Measurements from ENCODE around the gene SYNE4. TPM values are rescaled to one million over a fixed set of nuclear protein-coding genes. Genes with fewer than 3 reads are reported as not detected.

Gene SYNE4
- total RNA-seq, 1 experiment from 2014 or later: 1.1 TPM

DNA sequence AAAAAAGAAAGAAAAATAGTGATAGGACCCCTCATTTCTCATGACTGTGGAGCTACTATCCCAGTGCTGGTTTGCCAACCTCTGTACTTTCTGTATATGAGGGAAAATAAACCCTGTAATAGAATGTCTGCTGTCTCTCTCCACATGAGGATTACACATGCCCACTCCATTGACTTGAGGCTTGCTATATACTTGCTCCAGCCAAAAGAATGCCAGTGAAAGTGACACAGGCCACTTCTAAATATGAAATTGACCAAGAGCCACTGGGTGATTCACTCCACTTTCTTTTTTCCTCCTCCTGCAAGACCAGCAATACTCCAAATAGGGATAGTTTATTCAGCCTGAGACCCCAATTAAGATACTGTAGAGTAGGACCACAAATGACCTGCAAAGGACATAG is 39.2 kb upstream of the SYNE4 start:
- intact Hi-C loops (cut with micrococcal nuclease; ENCODE audit: unreplicated experiment): no loop called here
- in situ Hi-C loops (cut with HindIII; ENCODE audit: low pct_unique_long_range_greater_than_20kb, low sequenced_read_pairs): no loop called here
- no peak overlapping the region for H3K27ac ChIP-seq (ENCODE audit: low read length)

GRCh38 chr19:36046443-36047050 is 37.9 kb upstream of the SYNE4 start:
- H3K4me1 ChIP-seq (ENCODE audit: control insufficient read depth, insufficient read depth, low read length): no peaks in the 10 kb centered on the region
- no peaks in the 10 kb centered on the region for H3K27me3 ChIP-seq (ENCODE audit: control insufficient read depth, insufficient read depth, low read length)
- ChIA-PET CTCF (no interaction called here), POLR2A (no interaction called here)
- in situ Hi-C loops (cut with HindIII; ENCODE audit: low pct_unique_long_range_greater_than_20kb, low sequenced_read_pairs) (no loop called here), intact Hi-C loops (cut with micrococcal nuclease; ENCODE audit: unreplicated experiment) (no loop called here)
- H3K36me3 ChIP-seq (ENCODE audit: control insufficient read depth, insufficient read depth, low read length): no peaks in the 10 kb centered on the region
- no peak overlapping the region for H3K27ac ChIP-seq (ENCODE audit: low read length)
- DNase-seq (ENCODE audit: low read depth, low spot score): no peak
- H3K9me3 ChIP-seq (ENCODE audit: control insufficient read depth, insufficient read depth, low read depth, low read length): no peaks in the 10 kb centered on the region
- TF ChIP-seq REST (IDR thresholded peaks at IDR 0.05; ENCODE audit: insufficient read depth in 1 of 2, low read depth in 2 of 2, low read length in 1 of 2) (no peak), POLR2AphosphoS5 (IDR thresholded peaks at IDR 0.05; ENCODE audit: low read depth, low read length) (no peak), TCF7L2 (IDR thresholded peaks at IDR 0.05; ENCODE audit: low read depth, low read length) (no peak), SIN3A (IDR thresholded peaks at IDR 0.05; ENCODE audit: borderline replicate concordance, insufficient read depth, low read depth, low read length) (no peak)
- TF ChIP-seq, protein P1, sequence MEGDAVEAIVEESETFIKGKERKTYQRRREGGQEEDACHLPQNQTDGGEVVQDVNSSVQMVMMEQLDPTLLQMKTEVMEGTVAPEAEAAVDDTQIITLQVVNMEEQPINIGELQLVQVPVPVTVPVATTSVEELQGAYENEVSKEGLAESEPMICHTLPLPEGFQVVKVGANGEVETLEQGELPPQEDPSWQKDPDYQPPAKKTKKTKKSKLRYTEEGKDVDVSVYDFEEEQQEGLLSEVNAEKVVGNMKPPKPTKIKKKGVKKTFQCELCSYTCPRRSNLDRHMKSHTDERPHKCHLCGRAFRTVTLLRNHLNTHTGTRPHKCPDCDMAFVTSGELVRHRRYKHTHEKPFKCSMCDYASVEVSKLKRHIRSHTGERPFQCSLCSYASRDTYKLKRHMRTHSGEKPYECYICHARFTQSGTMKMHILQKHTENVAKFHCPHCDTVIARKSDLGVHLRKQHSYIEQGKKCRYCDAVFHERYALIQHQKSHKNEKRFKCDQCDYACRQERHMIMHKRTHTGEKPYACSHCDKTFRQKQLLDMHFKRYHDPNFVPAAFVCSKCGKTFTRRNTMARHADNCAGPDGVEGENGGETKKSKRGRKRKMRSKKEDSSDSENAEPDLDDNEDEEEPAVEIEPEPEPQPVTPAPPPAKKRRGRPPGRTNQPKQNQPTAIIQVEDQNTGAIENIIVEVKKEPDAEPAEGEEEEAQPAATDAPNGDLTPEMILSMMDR (IDR thresholded peaks at IDR 0.05): no peak
- BruUV-seq (replicated peaks): no TSS peak
- no peak overlapping the region for H3K4me3 ChIP-seq (ENCODE audit: low read depth in 2 of 2, low read length in 2 of 2)
- no peak for ATAC-seq

More for the DNA sequence above, 39.2 kb upstream of the SYNE4 start:
- no peak overlapping the region for H3K4me3 ChIP-seq (ENCODE audit: low read depth in 2 of 2, low read length in 2 of 2)
- CTCF ChIA-PET: no interaction called here
- no peak for TF ChIP-seq TCF7L2 (IDR thresholded peaks at IDR 0.05; ENCODE audit: low read depth, low read length)
- no peak for TF ChIP-seq POLR2AphosphoS5 (IDR thresholded peaks at IDR 0.05; ENCODE audit: low read depth, low read length)
- TF ChIP-seq REST (IDR thresholded peaks at IDR 0.05; ENCODE audit: insufficient read depth in 1 of 2, low read depth in 2 of 2, low read length in 1 of 2): no peak
- TF ChIP-seq, protein P1 (IDR thresholded peaks at IDR 0.05): no peak
- TF ChIP-seq SIN3A (IDR thresholded peaks at IDR 0.05; ENCODE audit: borderline replicate concordance, insufficient read depth, low read depth, low read length): no peak
- POLR2A ChIA-PET: no interaction called here
- ATAC-seq (no peak), DNase-seq (ENCODE audit: low read depth, low spot score) (no peak)
- H3K4me1 ChIP-seq (ENCODE audit: control insufficient read depth, insufficient read depth, low read length): no peaks in the 10 kb centered on the region
- no peaks in the 10 kb centered on the region for H3K36me3 ChIP-seq (ENCODE audit: control insufficient read depth, insufficient read depth, low read length)
- H3K27me3 ChIP-seq (ENCODE audit: control insufficient read depth, insufficient read depth, low read length): no peaks in the 10 kb centered on the region
- BruUV-seq (replicated peaks): no TSS peak
- no peaks in the 10 kb centered on the region for H3K9me3 ChIP-seq (ENCODE audit: control insufficient read depth, insufficient read depth, low read depth, low read length)

Measured in Panc1 (cell line).